GM12891 (cell line): ENCODE data around the gene VWC2.

Experiments used
- PAX5 ChIP-seq: IDR thresholded peaks from 2 replicates; pipeline ENCODE4 v1.6.1; 2011; ENCODE audit warnings: low read length, moderate library complexity, mild to moderate bottlenecking; ENCODE audit not compliant: insufficient read depth, severe bottlenecking
- POLR2A ChIP-seq: IDR thresholded peaks from 2 replicates; pipeline ENCODE4 v1.6.1; 2011; ENCODE audit warnings: low read depth, low read length, control low read depth
- POLR2AphosphoS5 ChIP-seq: IDR thresholded peaks from 2 replicates; pipeline ENCODE4 v1.6.1; 2011; ENCODE audit warnings: low read depth, low read length, control low read depth
- SPI1 ChIP-seq: IDR thresholded peaks from 2 replicates; pipeline ENCODE4 v1.6.1; 2011; ENCODE audit warnings: low read depth, low read length, control low read depth
- TAF1 ChIP-seq: IDR thresholded peaks from 2 replicates; pipeline ENCODE4 v1.6.1; 2011; ENCODE audit warnings: low read depth, low read length, control low read depth

DNA sequence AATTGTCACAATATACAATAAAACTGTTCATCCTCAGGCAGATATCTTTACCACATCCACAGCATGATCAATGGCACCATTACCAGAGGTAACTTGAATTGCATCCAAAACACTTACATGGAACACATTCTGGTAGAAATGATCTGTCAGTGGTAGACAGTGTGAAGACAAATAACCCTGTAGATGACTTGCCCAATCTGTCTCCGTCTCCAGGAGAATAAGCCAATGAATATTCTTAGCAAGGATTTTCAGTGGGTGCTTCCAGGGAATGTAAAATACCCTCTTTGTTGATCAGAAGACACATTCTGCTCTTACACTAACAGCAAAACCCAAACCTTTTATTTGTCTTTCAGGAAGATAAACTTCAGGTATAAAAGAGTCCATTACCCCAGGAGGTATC lies 43.8 kb downstream of the VWC2 start:
- no peak for TF ChIP-seq POLR2AphosphoS5
- TF ChIP-seq POLR2A: no peak
- no peak for TF ChIP-seq TAF1
- TF ChIP-seq SPI1: no peak
- no peak for TF ChIP-seq PAX5
